Measurements from ENCODE around the gene NT5C1B. TPM values are rescaled to one million over a fixed set of nuclear protein-coding genes. Genes with fewer than 3 reads are reported as not detected.
A peak's percentile ranks its signal among the peaks of the same experiment; 100 is the strongest.

Gene NT5C1B
- total and polyA plus RNA-seq, 2 experiments from 2014 or later = not detected

GRCh38 chr2:18551623-18552022, 37.7 kb downstream of the NT5C1B start:
- Mint-ChIP-seq H3K4me1 (peaks cover 11% of the 10 kb centered on the region; the same call in 2 of the 3 replicates), H3K9me3 (no peaks in the 10 kb centered on the region), H3K27me3 (ENCODE audit: insufficient read depth, low read depth, poor library complexity) (no peaks in the 10 kb centered on the region), H3K4me3 (no peak overlapping the region), H3K36me3 (ENCODE audit: low read depth) (peaks cover 12% of the 10 kb centered on the region; the same call in 2 of the 3 replicates), H3K27ac (peak overlapping the region; percentile 32; the same call in 1 of the 2 replicates)
- no peak overlapping the region for H3K4me3 ChIP-seq
- H3K27me3 ChIP-seq (ENCODE audit: insufficient read depth) = no peaks in the 10 kb centered on the region
- TF ChIP-seq NANOG (IDR thresholded peaks at IDR 0.05; ENCODE audit: borderline replicate concordance) = no peak
- H3F3A ChIP-seq (replicated peaks; ENCODE audit: low read depth) = no peaks in the 10 kb centered on the region
- H3K27ac ChIP-seq (ENCODE audit: low read depth) = no peak overlapping the region
- no peaks in the 10 kb centered on the region for H3K9me2 ChIP-seq (ENCODE audit: insufficient read depth)
- no peak overlapping the region for H3K4me2 ChIP-seq
- peaks cover 4% of the 10 kb centered on the region; the same call in 1 of the 2 replicates for H3K4me1 ChIP-seq (ENCODE audit: insufficient read depth)
- H3K79me2 ChIP-seq (replicated peaks; ENCODE audit: insufficient read depth) = peaks cover 20% of the 10 kb centered on the region; the same call in 1 of the 2 replicates
- H3K36me3 ChIP-seq (ENCODE audit: insufficient read depth) = no peaks in the 10 kb centered on the region; the same call in 1 of the 2 replicates
- DNase-seq (ENCODE audit: low spot score) (no peak), ATAC-seq (no peak)
- H4K20me1 ChIP-seq (replicated peaks; ENCODE audit: insufficient read depth) = 0 out of 2 replicates have a peak, but pooled peaks cover 8% of the 10 kb centered on the region
- no peak overlapping the region for H2AFZ ChIP-seq

GRCh38 chr2:18551169-18551568, 38.2 kb downstream of the NT5C1B start:
- peaks cover 16% of the 10 kb centered on the region; the same call in 1 of the 2 replicates for H3K79me2 ChIP-seq (replicated peaks; ENCODE audit: insufficient read depth)
- no peak overlapping the region for H3K4me3 Mint-ChIP-seq
- peaks cover 4% of the 10 kb centered on the region; the same call in 1 of the 2 replicates for H3K4me1 ChIP-seq (ENCODE audit: insufficient read depth)
- H3K36me3 ChIP-seq (ENCODE audit: insufficient read depth) = no peaks in the 10 kb centered on the region; the same call in 1 of the 2 replicates
- no peak for ATAC-seq
- peaks cover 12% of the 10 kb centered on the region; the same call in 2 of the 3 replicates for H3K36me3 Mint-ChIP-seq (ENCODE audit: low read depth)
- H3K4me3 ChIP-seq = no peak overlapping the region
- peaks cover 15% of the 10 kb centered on the region for H3K4me1 Mint-ChIP-seq
- no peak for DNase-seq (ENCODE audit: low spot score)
- no peaks in the 10 kb centered on the region for H3K27me3 ChIP-seq (ENCODE audit: insufficient read depth)
- H3K9me3 Mint-ChIP-seq = no peaks in the 10 kb centered on the region
- no peak for TF ChIP-seq JUNB (IDR thresholded peaks at IDR 0.05; ENCODE audit: unreplicated experiment)
- TF ChIP-seq REST (IDR thresholded peaks at IDR 0.05; ENCODE audit: unreplicated experiment) = no peak
- TF ChIP-seq ZNF331 (CRISPR knock-in tag; IDR thresholded peaks at IDR 0.05; ENCODE audit: low read depth) = no peak
- no peaks in the 10 kb centered on the region for H3F3A ChIP-seq (replicated peaks; ENCODE audit: low read depth)
- no peak overlapping the region for H3K27ac ChIP-seq (ENCODE audit: low read depth)
- H3K27ac Mint-ChIP-seq = no peak overlapping the region
- H2AFZ ChIP-seq = no peak overlapping the region
- H3K9me2 ChIP-seq (ENCODE audit: insufficient read depth) = no peaks in the 10 kb centered on the region
- H4K20me1 ChIP-seq (replicated peaks; ENCODE audit: insufficient read depth) = 0 out of 2 replicates have a peak, but pooled peaks cover 8% of the 10 kb centered on the region
- H3K27me3 Mint-ChIP-seq (ENCODE audit: insufficient read depth, low read depth, poor library complexity) = no peaks in the 10 kb centered on the region
- no peak overlapping the region for H3K4me2 ChIP-seq

GRCh38 chr2:18550433-18550832, 38.9 kb downstream of the NT5C1B start:
- ATAC-seq = no peak
- no peaks in the 10 kb centered on the region for H3K27me3 ChIP-seq (ENCODE audit: insufficient read depth)
- no peak overlapping the region for H3K4me3 ChIP-seq
- no peaks in the 10 kb centered on the region for H3F3A ChIP-seq (replicated peaks; ENCODE audit: low read depth)
- H3K27ac ChIP-seq (ENCODE audit: low read depth) = no peak overlapping the region
- no peaks in the 10 kb centered on the region for H3K9me2 ChIP-seq (ENCODE audit: insufficient read depth)
- 0 out of 2 replicates have a peak, but pooled peaks cover 8% of the 10 kb centered on the region for H4K20me1 ChIP-seq (replicated peaks; ENCODE audit: insufficient read depth)
- peaks cover 9% of the 10 kb centered on the region; the same call in 2 of the 3 replicates for H3K36me3 Mint-ChIP-seq (ENCODE audit: low read depth)
- H3K4me3 Mint-ChIP-seq = no peak overlapping the region
- H2AFZ ChIP-seq = no peak overlapping the region
- peaks cover 20% of the 10 kb centered on the region for H3K4me1 Mint-ChIP-seq
- DNase-seq (ENCODE audit: low spot score) = no peak
- H3K79me2 ChIP-seq (replicated peaks; ENCODE audit: insufficient read depth) = peaks cover 10% of the 10 kb centered on the region; the same call in 1 of the 2 replicates
- H3K9me3 Mint-ChIP-seq = no peaks in the 10 kb centered on the region
- no peak overlapping the region for H3K4me2 ChIP-seq
- no peaks in the 10 kb centered on the region for H3K27me3 Mint-ChIP-seq (ENCODE audit: insufficient read depth, low read depth, poor library complexity)
- H3K36me3 ChIP-seq (ENCODE audit: insufficient read depth) = no peaks in the 10 kb centered on the region; the same call in 1 of the 2 replicates
- no peak overlapping the region for H3K27ac Mint-ChIP-seq
- peaks cover 4% of the 10 kb centered on the region; the same call in 1 of the 2 replicates for H3K4me1 ChIP-seq (ENCODE audit: insufficient read depth)
- no peak for TF ChIP-seq ZNF462 (CRISPR knock-in tag; IDR thresholded peaks at IDR 0.05)
